GM12891 (cell line): ENCODE measurements around the gene ILK.

Experiments
- POLR2A ChIP-seq: IDR thresholded peaks from 2 replicates; pipeline ENCODE4 v1.6.1; 2011; ENCODE audit warnings: low read depth, low read length, control low read depth
- POLR2AphosphoS5 ChIP-seq: IDR thresholded peaks from 2 replicates; pipeline ENCODE4 v1.6.1; 2011; ENCODE audit warnings: low read depth, low read length, control low read depth
- POU2F2 ChIP-seq: IDR thresholded peaks from 2 replicates; pipeline ENCODE4 v1.6.1; 2011; ENCODE audit warnings: low read depth, mild to moderate bottlenecking, control low read depth, low read length, moderate library complexity
- SPI1 ChIP-seq: IDR thresholded peaks from 2 replicates; pipeline ENCODE4 v1.6.1; 2011; ENCODE audit warnings: low read depth, low read length, control low read depth

GRCh38 chr11:6618117-6619003 lies 14.8 kb downstream of the ILK start:
- TF ChIP-seq POLR2A = no peak
- TF ChIP-seq POLR2AphosphoS5 = 0 out of 2 replicates have a peak, but pooled peaks have one; percentile 17
- TF ChIP-seq POU2F2 = peak; percentile 39; the same call in 1 of the 2 replicates
- peak; percentile 83 for TF ChIP-seq SPI1
